ENCODE data around the gene SLC4A5. TPM values are rescaled to one million over a fixed set of nuclear protein-coding genes. Genes with fewer than 3 reads are reported as not detected.

Gene SLC4A5
- total RNA-seq, 1 donor from 2014 or later: 3.0 TPM

DNA sequence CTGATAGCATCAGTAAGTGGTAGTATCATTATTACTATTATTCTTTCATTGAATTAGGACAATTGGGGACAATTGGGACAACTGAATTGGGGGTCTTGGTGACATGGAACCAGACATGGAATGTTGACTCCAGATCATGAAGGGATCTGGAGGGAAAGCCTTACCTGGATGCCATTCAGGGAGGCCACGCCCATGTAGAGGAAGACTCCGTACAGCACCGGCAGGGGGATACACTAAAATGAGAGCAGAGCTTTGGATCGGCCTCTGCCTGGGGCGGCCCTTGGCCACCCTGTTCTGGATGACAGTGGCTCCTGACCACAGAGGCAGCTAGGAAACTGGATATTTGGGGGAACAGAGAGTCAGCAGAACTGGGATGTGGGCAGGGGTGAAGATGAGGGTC, 115.6 kb downstream of the SLC4A5 start:
- TF ChIP-seq, protein P1, sequence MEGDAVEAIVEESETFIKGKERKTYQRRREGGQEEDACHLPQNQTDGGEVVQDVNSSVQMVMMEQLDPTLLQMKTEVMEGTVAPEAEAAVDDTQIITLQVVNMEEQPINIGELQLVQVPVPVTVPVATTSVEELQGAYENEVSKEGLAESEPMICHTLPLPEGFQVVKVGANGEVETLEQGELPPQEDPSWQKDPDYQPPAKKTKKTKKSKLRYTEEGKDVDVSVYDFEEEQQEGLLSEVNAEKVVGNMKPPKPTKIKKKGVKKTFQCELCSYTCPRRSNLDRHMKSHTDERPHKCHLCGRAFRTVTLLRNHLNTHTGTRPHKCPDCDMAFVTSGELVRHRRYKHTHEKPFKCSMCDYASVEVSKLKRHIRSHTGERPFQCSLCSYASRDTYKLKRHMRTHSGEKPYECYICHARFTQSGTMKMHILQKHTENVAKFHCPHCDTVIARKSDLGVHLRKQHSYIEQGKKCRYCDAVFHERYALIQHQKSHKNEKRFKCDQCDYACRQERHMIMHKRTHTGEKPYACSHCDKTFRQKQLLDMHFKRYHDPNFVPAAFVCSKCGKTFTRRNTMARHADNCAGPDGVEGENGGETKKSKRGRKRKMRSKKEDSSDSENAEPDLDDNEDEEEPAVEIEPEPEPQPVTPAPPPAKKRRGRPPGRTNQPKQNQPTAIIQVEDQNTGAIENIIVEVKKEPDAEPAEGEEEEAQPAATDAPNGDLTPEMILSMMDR (conservative IDR thresholded peaks at IDR 0.05): no peak
- no peak overlapping the region for H3K27ac Mint-ChIP-seq (ENCODE audit: unreplicated experiment)
- no peaks in the 10 kb centered on the region for H3K9me3 Mint-ChIP-seq
- H3K4me3 Mint-ChIP-seq: no peak overlapping the region
- peaks cover 11% of the 10 kb centered on the region for H3K4me1 Mint-ChIP-seq
- peaks cover 2% of the 10 kb centered on the region for H3K36me3 Mint-ChIP-seq (ENCODE audit: low read depth)
- no peaks in the 10 kb centered on the region for H3K27me3 Mint-ChIP-seq (ENCODE audit: low read depth)
- DNase-seq (ENCODE audit: low read depth, low spot score): no peak

DNA sequence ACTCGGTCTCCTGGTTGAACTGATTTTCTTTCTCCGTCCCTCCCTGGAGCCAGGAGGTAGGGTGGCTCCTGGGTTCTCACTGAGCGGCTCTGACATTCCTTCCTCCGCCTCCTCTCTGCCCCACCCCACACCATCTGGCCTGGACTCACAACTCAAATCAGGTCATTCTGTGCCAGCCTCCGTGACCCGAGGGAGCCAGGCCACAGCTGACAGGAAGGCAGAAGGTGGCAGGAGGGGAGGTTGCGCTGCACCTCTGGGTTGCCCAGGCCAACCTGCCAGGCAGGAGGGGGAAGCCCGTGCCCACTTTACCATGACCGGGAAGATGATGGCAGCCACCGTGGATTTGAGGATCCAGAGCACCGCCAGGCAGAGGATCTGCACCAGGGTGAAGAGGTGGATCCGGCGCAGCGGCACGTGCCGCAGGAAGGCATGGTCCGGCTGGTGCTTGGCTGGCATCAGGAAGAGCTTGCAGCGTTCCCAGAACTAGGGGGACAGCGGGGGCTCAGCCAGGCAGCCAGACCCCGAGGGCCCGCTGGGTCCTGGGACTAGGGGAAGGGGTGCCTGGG, 116.5 kb downstream of the SLC4A5 start:
- H3K4me3 Mint-ChIP-seq: no peak overlapping the region

DNA sequence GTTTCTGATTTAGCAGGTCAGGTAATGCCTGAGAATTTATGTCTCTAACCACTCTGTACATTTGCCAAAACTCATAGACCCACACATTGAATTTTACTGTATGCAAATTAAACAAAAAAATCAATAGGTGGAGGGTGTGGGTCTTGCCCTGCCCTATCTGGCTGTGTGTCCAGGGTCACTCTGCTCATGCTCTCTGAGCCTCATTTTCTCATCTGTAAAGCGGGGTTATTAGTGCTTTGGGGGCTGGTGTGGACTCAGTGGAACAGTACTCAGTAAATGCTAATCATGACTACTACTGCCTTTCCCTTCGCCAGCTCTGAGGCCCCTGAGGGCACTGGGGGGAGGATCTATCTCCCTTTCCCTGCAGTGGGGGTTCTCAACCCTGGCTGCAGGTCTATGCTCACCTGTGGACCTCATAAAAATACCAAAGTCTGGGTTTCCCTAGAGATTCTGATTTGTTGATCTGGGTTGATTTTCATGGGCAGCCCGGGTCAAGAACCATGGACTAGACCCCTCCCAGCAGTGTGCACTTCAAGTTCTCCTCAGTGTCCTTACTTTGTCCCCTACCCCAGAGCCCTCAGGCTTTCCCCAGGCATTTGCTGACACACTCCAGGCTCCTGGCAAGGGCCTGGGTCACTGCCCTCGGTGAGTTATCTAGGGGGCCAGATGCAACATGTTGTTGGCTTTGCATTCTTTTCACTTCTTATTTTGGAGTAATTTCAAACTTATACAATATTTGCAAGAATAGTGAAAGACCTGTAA, 117.3 kb downstream of the SLC4A5 start:
- H3K36me3 Mint-ChIP-seq (ENCODE audit: low read depth): peaks cover 2% of the 10 kb centered on the region
- TF ChIP-seq, protein P1 (conservative IDR thresholded peaks at IDR 0.05): no peak
- H3K4me3 Mint-ChIP-seq: no peak overlapping the region
- H3K27me3 Mint-ChIP-seq (ENCODE audit: low read depth): no peaks in the 10 kb centered on the region
- H3K9me3 Mint-ChIP-seq: no peaks in the 10 kb centered on the region
- DNase-seq (ENCODE audit: low read depth, low spot score): no peak
- H3K27ac Mint-ChIP-seq (ENCODE audit: unreplicated experiment): no peak overlapping the region
- peaks cover 11% of the 10 kb centered on the region for H3K4me1 Mint-ChIP-seq

More for the DNA sequence above, 116.5 kb downstream of the SLC4A5 start:
- DNase-seq (ENCODE audit: low read depth, low spot score): no peak
- peaks cover 11% of the 10 kb centered on the region for H3K4me1 Mint-ChIP-seq
- TF ChIP-seq, protein P1 (conservative IDR thresholded peaks at IDR 0.05): no peak
- H3K27me3 Mint-ChIP-seq (ENCODE audit: low read depth): no peaks in the 10 kb centered on the region
- no peaks in the 10 kb centered on the region for H3K9me3 Mint-ChIP-seq
- no peak overlapping the region for H3K27ac Mint-ChIP-seq (ENCODE audit: unreplicated experiment)
- H3K36me3 Mint-ChIP-seq (ENCODE audit: low read depth): peaks cover 2% of the 10 kb centered on the region

DNA sequence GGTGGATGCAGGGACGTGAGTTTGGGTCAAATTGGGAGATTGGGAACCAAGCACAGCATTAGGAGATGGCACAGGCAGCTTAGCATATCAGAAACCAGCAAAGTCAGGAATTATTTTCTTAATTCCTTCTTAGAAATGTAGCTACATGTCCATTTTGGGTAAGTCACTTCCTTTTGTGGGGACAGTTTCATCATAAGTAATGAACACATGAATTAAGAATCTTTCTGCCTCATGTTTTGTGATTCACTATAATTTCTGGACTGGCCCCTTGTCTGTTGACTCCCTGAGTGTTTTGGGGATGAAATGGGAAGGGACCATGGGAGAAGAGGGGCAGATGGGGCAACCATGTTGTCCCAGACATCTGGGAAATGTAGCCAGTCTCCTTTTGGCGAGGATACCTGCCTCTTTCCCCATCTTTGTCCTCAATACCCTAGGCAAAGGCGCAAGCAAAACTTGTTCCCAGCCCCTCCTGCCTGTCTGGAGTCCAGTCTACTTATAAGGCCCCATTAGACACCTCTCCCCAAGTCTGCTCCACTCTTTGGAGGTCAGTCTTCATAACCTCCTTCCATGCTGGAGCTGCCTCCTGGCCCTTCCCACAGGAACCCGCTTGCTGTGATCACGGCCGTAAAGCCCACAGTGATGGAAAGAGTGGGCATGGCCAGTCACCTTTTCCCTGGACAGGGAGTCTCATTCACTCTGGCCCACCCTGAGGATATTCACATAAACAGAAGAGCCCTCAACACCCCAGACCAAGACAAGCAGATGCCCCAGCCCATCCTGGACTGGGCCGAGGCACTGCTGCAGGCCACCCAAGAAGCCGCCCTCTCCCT, 119.1 kb downstream of the SLC4A5 start:
- TF ChIP-seq, protein P1 (conservative IDR thresholded peaks at IDR 0.05): no peak
- H3K27me3 Mint-ChIP-seq (ENCODE audit: low read depth): no peaks in the 10 kb centered on the region
- no peaks in the 10 kb centered on the region for H3K9me3 Mint-ChIP-seq
- no peak overlapping the region for H3K27ac Mint-ChIP-seq (ENCODE audit: unreplicated experiment)
- H3K4me1 Mint-ChIP-seq: peaks cover 11% of the 10 kb centered on the region
- H3K4me3 Mint-ChIP-seq: no peak overlapping the region
- DNase-seq (ENCODE audit: low read depth, low spot score): no peak
- H3K36me3 Mint-ChIP-seq (ENCODE audit: low read depth): peaks cover 5% of the 10 kb centered on the region

DNA sequence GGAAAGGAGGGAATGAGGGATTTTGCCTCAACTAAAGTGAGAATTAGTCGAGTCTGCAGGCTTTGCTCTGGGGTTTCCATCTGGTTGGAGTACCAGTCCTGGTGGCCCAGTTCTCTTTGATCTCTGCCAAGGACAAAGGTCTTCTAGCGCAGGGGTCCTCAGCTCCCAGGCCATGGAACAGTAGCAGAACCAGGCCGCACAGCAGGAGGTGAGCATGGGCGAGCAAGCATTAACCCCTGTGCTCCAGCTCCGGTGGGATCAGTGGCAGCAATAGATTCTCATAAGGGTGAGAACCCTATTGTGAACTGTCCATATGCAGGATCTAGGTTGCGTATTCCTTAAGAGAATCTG, 120.9 kb downstream of the SLC4A5 start:
- Mint-ChIP-seq H3K4me3 (no peak overlapping the region), H3K9me3 (no peaks in the 10 kb centered on the region), H3K27ac (ENCODE audit: unreplicated experiment) (no peak overlapping the region), H3K27me3 (ENCODE audit: low read depth) (no peaks in the 10 kb centered on the region), H3K36me3 (ENCODE audit: low read depth) (peaks cover 7% of the 10 kb centered on the region), H3K4me1 (peaks cover 11% of the 10 kb centered on the region)
- TF ChIP-seq, protein P1 (conservative IDR thresholded peaks at IDR 0.05): no peak
- no peak for DNase-seq (ENCODE audit: low read depth, low spot score)
